HG03196 (cell line): Measurements from ENCODE around the gene PSORS1C1.
A peak's percentile ranks its signal among the peaks of the same experiment; 100 is the strongest.
"Not testable (repeated sequence)": the region's sequence is repeated elsewhere in the genome, so short reads cannot be mapped to it uniquely, and the experiment has no call there.

Source experiments
- ATAC-seq: cut with Tn5 transposase; IDR thresholded peaks from one replicate; pipeline ENCODE4 v1.9.1; 2021; ENCODE audit not compliant: unreplicated experiment

The PSORS1C1 gene

DNA sequence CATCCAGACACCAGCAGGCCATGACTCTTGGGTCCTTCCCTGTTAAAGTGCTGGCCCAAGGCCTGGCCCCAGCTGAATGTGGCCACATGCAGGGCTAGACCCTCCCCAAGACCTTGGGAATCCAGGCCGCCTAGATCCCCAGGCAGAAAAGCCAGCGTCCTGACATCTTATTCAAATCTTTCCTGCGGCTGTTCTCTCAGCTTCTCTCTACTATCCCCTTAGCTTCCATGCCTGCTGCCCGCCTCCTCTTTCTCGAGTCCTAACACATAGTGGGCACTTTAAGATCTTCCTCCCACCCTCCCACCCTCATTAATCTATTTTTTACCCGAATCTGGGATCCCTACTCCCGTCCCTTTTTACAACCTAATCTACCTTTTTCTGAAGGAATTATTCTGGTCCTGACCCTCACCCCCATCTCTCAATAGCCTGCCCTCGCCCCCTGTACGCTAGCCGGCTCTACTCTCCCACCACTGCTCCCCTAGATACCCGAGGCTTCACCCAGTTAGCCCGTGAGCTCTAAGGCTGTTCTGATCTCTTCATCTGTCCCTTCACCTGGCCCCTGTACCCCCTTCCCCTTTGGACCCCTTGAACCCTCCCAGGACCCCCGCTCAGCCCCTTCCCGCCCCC lies 43.0 kb downstream of the PSORS1C1 start, which contains the start of gene CCHCR1:
TSS of gene CCHCR1 (minus strand) at position 290 of the 627 bp plus-strand sequence. CDS start at position 88, 202 bp downstream.
- ATAC-seq, result no peak

DNA sequence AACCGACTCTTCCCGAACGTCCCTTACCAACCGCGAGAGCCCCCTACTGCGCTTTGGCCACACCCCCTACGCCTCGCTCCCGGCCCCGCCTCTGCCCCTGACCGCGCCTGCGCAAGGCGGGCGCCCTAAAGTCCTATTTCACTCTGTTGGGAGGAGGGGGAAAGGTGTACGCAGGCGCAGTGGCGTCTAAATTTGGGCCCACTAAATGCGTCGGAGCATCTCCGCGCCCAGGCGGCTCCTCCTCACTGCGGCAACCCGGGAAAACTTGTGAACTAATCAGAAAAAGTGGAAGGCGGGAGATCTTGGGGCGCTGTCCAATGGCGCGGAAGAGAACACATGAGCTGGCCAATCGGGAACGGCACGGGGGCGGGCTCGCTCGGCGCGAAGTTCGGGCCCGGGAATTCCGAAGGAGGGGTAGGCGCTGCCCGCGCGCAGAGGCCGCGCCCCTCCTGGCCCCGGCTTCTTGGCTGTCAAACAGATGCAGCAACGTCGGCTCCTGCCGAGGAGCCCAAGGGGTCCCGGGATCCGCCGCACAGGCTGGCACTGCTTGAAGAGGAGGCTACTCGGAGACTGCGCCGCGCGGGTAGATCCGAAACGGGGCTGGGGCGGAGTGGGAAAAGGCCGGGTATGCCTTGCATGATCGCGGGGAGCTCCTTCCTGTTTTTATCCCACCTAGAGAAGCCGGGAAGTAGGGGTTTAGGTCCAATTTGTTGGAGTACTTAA lies 43.7 kb downstream of the PSORS1C1 start, which contains the start of gene TCF19:
TSS of gene TCF19 (plus strand) at position 450 of the 723 bp plus-strand sequence. CDS start 881 bp downstream, outside the sequence.
- peak; percentile 76 for ATAC-seq

DNA sequence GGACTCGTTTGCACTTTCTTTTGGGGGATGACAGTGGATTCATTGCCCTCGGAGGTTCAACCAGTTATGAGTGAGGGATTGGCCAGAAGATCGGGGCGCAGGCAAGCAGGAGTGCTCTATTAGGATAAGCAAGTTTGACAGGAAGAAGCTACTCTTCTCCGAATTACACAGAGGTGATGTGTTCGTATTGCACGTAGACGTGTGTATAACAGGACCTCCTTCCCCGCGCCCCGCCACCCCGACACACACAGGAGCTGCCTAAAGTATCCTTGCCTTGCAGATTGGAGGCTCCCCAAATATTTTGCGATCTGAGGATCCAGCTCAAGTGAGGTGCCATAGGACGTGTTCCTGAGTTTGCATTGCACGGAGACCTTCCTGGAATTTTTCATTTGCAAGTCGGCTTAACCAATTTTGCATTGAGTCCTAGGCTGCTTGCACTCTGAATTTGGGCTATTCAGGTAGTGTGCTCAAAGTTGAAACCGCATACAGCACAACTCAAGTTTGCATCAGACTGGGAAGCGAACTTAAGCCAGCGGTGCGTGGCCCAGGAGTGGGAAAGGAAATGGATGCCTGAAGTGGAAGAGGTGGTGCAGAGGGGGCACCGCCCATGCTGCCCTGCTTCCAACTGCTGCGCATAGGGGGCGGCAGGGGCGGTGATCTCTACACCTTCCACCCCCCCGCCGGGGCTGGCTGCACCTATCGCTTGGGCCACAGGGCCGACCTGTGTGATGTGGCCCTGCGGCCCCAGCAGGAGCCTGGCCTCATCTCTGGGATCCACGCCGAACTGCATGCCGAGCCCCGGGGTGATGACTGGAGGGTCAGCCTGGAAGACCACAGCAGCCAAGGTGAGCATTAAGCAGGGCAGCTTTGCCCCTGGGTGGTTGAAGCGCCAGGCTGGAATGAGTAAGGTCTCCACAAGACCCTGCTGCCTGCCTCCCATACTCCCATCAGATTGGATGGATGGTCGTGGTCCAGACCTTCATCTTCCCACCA lies 44.6 kb downstream of the PSORS1C1 start:
- ATAC-seq, result peak; percentile 5

DNA sequence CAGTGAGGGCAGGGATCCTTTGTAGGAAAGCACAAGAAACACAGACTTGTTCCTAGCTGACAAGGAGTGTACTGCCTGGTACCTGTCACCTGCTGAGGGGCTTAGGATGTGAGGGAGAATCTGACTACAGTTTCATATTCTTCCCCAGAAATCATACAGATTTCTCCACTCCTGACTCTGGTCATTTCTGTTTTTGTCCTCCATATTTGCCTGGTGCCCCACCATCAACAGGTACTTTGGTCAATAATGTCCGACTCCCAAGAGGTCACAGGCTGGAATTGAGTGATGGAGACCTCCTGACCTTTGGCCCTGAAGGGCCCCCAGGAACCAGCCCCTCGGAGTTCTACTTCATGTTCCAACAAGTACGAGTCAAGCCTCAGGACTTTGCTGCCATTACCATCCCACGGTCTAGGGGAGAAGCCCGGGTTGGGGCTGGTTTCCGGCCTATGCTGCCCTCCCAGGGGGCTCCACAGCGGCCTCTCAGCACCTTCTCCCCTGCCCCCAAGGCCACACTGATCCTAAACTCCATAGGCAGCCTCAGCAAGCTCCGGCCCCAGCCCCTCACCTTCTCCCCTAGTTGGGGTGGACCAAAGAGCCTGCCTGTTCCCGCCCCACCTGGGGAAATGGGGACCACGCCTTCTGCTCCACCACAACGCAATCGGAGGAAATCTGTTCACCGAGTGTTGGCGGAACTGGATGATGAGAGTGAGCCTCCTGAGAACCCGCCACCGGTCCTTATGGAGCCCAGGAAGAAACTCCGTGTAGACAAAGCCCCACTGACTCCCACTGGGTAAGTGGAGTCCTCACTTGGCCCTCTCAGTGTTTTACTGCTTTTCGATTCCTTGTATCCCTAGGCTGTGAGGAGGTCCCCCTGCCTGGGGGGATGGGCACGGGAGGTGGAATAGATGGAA lies 46.9 kb downstream of the PSORS1C1 start:
- no peak for ATAC-seq

DNA sequence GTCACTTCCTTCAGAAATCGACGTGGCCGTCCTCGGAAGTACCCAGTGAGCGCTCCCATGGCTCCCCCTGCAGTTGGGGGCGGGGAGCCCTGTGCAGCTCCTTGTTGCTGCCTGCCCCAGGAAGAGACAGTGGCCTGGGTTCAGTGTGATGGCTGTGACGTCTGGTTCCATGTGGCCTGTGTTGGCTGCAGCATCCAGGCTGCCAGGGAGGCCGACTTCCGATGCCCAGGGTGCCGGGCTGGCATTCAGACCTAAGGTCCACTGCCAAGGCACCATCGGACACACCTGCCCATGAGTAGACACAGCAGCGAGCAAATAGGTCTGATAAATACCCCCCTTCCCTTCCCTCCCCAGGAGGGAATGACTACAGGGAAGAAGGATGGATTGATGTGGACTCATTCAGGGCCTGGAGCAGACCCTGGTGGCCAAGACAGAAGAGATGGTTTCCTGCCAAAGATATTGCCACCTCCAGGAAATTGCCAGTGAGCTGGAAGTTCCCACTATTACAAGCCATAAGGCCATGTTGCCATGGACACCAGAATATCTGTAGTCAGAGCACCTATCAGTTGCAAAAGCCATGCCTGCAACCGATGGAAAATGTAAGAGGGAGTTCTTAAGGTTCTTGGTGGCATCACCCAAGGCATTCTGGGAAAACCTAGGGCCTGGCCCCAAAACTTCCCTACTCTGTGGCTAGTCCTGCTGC lies 48.0 kb downstream of the PSORS1C1 start:
- ATAC-seq, result no peak

DNA sequence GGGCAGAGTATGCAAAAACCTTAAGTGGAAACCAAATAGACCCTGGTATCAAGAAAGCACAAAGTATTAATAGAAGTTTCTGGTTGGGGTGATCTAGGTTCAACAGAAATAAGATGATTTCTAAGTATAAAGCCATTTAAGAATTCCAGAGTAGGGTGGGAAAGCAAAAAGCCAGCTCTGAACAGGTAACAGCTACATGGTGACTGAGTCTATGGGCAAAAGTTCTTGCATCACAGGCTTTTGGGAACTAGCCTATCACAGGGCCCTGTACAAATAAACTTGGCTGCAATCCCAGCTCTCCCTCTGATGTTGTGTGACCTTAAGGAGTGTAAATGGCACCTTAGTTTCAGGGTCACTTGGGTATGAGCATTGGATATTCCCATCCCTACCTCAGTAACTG lies 49.3 kb downstream of the PSORS1C1 start:
- ATAC-seq, result no peak

DNA sequence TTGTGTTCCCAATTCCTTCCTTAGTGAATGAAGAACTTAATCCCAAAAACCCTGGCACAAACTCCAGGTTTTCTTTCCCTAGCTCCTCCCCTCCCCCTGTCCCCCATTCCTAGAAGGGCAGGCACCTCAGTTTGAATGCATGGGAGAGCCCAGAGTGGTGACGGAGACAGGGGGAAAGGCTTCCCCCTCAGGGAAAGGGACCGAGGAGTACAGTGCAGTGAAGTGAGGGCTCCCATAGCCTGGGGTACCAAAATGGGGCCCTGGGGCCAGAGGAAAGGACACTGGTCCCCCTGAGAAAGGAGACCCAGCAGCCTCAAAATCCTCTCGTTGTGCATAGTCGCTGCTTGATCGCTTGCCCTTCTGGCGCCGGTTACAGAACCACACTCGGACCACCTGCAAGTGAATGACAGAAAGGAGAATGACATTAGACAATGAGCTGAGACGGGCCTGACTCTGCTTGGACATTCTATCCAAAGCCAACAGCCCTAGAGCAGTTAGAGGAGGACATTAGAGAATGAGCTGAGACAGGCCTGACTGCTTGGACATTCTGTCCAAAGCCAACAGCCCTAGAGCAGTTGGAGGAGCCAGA lies 50.0 kb downstream of the PSORS1C1 start:
- ATAC-seq, result not testable (repeated sequence)

DNA sequence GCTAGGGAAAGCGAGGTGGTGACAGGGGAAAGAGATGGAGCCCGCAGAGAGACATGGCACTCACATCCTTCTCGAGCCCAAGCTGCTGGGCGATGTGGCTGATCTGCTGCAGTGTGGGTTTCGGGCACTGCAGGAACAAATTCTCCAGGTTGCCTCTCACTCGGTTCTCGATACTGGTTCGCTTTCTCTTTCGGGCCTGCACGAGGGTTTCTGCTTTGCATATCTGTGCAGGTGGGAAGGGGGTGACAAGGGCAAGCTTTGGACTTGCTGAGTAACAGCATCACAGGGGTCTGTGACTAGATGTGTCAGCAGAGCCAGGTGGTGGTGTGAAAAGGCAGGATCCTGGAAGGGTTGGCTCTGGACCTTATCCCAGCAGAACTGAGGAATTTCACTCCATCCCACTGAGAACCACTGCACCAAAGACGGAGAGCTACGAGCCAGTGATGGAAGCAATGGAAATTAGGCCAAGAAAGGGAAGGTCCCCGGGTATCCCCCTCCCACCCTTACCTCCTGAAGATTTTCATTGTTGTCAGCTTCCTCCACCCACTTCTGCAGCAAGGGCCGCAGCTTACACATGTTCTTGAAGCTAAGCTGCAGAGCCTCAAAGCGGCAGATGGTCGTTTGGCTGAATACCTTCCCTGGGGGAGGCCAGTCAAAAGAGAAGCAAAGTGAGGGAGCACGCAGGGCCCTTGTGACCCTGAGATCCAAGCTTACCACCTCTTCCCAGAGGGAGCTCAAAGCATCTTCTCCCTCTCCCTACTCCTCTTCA lies 50.6 kb downstream of the PSORS1C1 start:
- ATAC-seq, result peak; percentile 53

DNA sequence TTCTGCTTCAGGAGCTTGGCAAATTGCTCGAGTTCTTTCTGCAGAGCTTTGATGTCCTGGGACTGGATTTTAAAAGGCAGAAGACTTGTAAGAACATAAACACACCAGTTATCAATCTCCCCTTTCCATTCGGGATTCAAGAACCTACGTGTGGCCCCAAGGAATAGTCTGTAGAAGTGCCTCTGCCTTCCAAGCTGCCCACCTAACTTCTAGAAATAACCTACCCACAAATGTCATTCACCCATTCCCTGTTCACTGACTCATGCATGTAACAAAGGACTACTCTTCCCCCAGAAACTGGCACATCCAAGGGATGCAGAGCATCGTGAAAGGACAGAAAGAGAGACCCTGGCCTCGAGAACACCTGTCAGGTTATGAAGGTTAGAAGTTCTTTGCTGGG lies 51.4 kb downstream of the PSORS1C1 start:
- ATAC-seq, result no peak

DNA sequence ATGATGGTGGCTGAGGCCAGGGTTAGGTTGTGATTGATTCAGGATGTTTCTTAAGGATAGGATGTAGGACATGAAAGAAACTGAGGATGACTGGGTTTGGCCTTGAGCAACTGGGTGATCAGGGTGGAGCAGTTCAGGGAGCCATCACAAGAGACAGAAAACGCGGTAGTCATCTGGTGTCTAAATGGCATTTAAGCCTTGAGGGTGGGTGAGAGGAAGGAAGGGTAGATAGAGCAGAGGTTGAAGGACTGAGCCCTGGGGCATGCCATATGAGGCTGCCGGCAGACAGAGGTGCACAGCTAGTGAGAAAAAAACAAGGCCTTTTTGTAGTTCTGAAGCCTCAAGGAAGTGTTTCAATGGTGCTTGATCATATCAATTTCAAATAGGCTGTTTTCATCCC lies 54.0 kb downstream of the PSORS1C1 start:
- no peak for ATAC-seq

DNA sequence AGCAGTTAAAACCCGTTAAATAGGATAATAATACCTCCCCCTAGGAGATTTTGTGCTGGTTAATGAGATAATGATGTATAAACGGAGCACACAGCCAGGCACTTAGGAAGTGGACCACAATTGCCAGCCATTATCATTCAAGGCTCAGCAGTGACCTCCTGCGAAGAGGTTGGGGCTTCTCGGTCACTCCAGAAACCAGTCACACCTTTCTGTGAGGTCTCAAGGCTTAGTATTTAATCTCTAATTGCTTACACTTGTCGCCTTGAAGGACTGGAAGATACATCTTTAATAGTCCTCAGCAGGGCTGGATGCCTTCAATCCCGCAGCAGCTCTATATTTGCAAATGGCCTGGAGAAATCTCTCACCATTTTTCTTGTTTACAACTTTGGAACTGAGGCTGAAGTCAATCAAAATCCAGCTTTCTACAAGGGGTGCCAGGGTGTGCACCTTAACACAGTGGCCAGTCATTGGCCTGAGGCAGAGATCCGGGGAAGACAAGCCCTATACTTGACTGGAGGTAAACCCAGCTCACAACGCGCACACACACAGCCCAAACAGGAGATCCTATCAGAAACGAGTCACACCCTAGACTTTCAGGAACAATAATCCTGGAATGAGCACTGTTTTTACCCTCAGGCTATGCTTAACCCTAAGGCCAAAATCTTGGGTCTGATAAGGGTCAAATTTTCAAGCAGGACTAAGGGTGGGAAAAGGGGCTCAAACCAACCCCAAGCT lies 54.7 kb downstream of the PSORS1C1 start:
- no peak for ATAC-seq

DNA sequence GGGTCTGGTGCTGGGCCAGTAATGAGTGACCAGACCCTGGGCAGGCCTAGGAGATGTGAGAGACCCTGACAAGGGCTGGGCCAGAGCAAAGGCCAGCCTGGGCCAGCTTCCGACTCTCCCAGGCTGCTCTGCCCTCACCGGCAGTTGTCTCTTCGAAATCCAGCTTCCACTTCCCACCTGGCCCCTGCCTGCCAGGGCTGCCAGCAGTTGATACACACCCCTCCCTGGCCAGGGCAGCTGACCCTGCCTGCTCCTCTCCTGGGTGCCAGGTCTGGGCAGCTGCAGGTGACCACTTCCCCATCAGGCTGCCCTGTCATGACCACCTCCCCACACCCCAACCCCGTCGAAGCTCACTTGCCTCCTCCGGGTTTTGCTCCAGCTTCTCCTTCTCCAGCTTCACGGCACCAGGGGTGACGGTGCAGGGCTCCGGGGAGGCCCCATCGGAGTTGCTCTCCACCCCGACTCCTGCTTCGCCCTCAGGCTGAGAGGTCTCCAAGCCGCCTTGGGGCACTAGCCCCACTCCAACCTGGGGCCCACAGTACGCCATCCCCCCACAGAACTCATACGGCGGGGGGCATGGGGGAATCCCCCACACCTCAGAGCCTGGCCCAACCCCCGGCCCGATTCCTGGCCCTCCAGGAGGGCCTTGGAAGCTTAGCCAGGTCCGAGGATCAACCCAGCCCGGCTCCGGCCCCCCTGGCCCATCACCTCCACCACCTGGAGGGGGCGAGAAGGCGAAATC lies 55.4 kb downstream of the PSORS1C1 start:
- not testable (repeated sequence) for ATAC-seq

DNA sequence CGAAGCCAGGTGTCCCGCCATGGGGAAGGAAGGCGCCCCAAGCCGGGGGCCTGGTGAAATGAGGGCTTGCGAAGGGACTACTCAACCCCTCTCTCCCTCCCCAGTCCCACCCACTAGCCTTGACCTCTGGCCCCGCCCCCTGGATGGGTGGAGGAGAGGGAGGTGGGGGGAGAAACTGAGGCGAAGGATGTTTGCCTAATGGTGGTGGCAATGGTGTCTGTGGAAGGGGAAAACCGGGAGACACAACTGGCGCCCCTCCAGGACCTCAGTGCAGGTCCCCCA lies 55.9 kb downstream of the PSORS1C1 start, which contains the start of gene POU5F1:
TSS of gene POU5F1 (minus strand) at position 83 of the 282 bp plus-strand sequence. CDS start at position 21, 62 bp downstream.
- no peak for ATAC-seq

DNA sequence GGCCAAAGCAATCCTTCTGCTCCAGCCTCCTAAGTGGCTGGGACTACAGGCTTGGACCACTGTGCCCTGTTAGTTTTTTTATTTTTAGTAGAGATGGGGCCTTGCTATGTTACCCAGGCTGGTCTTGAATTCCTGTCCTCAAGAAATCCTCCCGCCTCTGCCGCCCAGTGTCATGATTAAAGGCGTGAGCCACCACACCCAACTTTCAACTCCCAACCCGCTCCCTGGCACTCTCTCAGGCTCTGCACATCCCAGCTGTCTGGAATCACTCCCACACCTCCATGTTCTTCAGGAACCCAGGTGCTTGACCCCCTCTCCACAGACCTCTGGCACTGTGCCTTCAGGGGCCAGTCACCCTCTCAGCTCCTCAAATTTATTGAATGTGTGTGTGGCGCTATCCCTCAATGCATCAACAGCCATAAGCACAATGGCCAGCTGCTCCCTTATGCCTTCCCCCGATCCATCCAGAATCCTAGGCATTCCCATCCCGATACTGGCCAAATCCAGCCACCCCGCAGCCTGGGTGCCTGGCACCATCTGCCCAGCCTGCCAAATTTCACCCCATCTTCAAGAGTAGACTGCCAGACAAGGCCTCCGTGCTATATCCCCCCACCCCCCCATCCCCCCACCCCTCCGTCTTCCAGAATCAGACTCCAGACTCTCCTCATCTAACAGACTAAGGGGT lies 56.5 kb downstream of the PSORS1C1 start:
- ATAC-seq, result no peak

DNA sequence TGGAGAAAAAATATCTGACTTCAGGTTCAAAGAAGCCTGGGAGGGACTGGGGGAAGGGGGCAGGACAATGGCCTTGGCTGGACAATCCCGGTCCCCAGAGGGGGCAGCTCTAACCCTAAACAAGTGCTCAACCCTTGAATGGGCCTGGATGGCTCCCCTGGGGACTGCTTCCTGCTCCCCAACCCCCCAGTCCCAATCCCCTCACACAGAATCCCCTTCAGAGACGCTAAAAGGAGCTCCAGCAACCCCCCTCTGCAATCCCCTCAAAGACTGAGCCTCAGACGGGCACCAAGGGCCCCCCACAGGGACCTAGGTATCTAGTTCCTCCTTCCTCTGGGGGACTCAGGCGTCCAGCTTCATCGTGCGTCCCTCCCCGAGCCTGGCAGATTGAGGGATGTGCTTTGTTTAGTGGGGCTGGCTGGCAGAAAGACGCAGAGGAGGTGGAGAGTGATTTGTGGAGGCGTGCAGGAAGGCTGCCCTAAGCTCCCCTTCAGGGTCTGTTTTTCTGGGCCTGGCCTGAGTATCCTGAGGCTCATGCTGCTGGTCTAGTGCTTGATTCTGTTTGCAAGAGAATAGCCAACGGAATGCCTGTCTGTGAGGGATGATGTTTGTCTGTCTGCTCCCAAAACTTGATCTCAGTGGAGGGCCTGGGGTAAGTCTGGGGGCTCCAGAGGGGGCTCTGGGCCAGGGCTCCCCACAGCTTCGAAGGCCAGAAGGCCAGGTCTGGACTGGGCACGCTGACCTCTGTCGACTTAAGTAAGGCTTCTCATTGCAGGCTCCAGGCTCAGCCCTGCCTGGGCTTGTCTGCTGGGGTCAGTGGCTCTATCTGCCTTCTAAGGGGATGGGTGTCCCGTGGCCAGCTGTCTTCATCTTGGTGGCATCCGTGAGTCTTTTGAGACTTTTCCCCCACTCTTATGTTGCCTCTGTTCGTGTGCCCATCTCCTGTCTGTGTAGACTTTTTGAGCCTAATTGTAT lies 57.6 kb downstream of the PSORS1C1 start:
- no peak for ATAC-seq
